Prostate gland (tissue), 2 donors: ENCODE results near the gene UQCR11.

Source experiments
- POLR2A ChIP-seq: fragments of 450-650 bp; IDR thresholded peaks from one replicate; pipeline ENCODE4 v1.6.1; 2016; ENCODE audit warnings: antibody characterized with exemption, mild to moderate bottlenecking
- TF ChIP-seq, protein P1 (sequence below), 4 experiments: fragments of 200-600 bp in 2 of 4; fragments of 450-650 bp in 2 of 4; sonication (generic) in 2 of 4; IDR thresholded peaks; 1 replicate in 3 of 4; 2 replicates in 1 of 4; pipeline ENCODE4 v1.5.1; 2016 to 2019; ENCODE audit warnings: antibody characterized with exemption in 4 of 4, mild to moderate bottlenecking in 2 of 4, moderate library complexity in 2 of 4

DNA sequence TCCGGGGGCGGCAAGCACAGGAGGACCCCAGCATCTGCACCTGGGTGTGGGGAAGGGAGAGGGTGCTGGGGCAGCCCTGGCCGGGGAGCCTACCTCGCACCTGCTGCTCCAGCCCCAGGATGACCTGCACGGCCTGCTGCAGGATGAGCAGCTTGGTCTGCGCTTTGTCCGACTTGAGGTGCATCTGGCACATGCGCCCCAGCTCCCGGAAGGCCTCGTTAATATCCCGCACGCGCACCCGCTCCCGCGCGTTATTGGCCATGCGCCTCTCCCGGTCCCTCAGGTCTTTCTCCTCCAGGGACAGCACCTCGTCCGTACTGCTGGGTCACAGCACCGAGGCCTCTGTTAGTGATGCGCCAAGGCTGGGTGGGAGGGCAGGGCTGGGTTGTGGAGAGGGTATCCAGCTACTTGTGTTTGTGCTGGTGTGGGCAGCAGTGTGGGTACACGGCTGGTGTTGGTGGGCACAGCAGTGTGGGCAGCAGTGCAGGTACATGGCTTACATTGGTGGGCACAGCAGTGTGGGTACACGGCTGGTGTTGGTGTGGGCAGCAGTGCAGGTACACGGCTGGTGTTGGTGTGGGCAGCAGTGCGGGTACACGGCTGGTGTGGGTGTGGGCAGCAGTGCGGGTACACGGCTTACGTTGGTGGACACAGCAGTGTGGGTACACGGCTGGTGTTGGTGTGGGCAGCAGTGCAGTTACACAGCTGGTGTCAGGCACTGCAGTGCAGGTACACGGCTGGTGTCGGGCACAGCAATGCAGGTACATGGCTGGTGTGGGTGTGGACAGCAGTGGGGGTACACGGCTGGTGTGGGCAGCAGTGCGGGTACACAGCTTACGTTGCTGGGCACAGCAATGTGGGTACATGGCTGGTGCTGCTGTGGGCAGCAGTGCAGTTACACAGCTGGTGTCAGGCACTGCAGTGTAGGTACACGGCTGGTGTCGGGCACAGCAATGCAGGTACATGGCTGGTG, 7.1 kb upstream of the UQCR11 start:
- TF ChIP-seq, protein P1, sequence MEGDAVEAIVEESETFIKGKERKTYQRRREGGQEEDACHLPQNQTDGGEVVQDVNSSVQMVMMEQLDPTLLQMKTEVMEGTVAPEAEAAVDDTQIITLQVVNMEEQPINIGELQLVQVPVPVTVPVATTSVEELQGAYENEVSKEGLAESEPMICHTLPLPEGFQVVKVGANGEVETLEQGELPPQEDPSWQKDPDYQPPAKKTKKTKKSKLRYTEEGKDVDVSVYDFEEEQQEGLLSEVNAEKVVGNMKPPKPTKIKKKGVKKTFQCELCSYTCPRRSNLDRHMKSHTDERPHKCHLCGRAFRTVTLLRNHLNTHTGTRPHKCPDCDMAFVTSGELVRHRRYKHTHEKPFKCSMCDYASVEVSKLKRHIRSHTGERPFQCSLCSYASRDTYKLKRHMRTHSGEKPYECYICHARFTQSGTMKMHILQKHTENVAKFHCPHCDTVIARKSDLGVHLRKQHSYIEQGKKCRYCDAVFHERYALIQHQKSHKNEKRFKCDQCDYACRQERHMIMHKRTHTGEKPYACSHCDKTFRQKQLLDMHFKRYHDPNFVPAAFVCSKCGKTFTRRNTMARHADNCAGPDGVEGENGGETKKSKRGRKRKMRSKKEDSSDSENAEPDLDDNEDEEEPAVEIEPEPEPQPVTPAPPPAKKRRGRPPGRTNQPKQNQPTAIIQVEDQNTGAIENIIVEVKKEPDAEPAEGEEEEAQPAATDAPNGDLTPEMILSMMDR (IDR thresholded peaks at IDR 0.05): no peak
- TF ChIP-seq POLR2A: no peak
